ENCODE results near the gene METTL25B.

- TF ChIP-seq POLR2A (IDR thresholded peaks at IDR 0.05; ENCODE audit: low read length) (peak; percentile 55), GATA1 (IDR thresholded peaks at IDR 0.05; ENCODE audit: low read depth, low read length) (no peak)
Measured at GRCh38 chr1:156727926-156728598, at the start of gene METTL25B.

All from erythroblast (primary cell).